MCF 10A (cell line): ENCODE data around the gene KCNJ15. TPM values are rescaled to one million over a fixed set of nuclear protein-coding genes. Genes with fewer than 3 reads are reported as not detected.

Experiments
- BruUV-seq: library from RNA; stranded (reverse); fragments of 400-500 nt; replicated peaks from 2 replicates; lab custom pipeline; 2021; lab: Mats Ljungman, UMichigan
- CTCF ChIA-PET: fragments of 300-600 bp; sonication (Branson Sonifier 250); formaldehyde crosslinking; extraction: SDS; loops from one replicate; lab custom pipeline; 2021; ENCODE audit warnings: antibody characterized with exemption, inconsistent platforms; lab: Yijun Ruan, JAX
- POLR2A ChIA-PET: fragments of 300-600, 350-650 bp; sonication (Branson Sonifier 250); formaldehyde crosslinking; extraction: SDS; loops from one replicate; lab custom pipeline; 2020; ENCODE audit warnings: antibody characterized with exemption, inconsistent platforms; lab: Yijun Ruan, JAX
- DNase-seq: peaks from one replicate; pipeline ENCODE4 v3.0.0-alpha.2; 2018; ENCODE audit not compliant: unreplicated experiment
- H3K27ac Mint-ChIP-seq: one replicate; pipeline ENCODE4 v1.8.0; 2022; ENCODE audit warnings: mild to moderate bottlenecking, low read depth, mixed read lengths; ENCODE audit not compliant: unreplicated experiment
- H3K27me3 Mint-ChIP-seq: one replicate; pipeline ENCODE4 v1.8.0; 2022; ENCODE audit warnings: mixed read lengths; ENCODE audit not compliant: insufficient read depth, unreplicated experiment
- H3K36me3 Mint-ChIP-seq: one replicate; pipeline ENCODE4 v1.8.0; 2022; ENCODE audit warnings: mild to moderate bottlenecking, moderate library complexity, mixed read lengths; ENCODE audit not compliant: insufficient read depth, unreplicated experiment
- H3K4me1 Mint-ChIP-seq: one replicate; pipeline ENCODE4 v1.8.0; 2022; ENCODE audit warnings: mixed read lengths; ENCODE audit not compliant: insufficient read depth, unreplicated experiment
- H3K4me3 Mint-ChIP-seq: one replicate; pipeline ENCODE4 v1.8.0; 2022; ENCODE audit warnings: mild to moderate bottlenecking, moderate library complexity, mixed read lengths; ENCODE audit not compliant: unreplicated experiment
- H3K9me3 Mint-ChIP-seq: one replicate; pipeline ENCODE4 v1.8.0; 2022; ENCODE audit warnings: mixed read lengths; ENCODE audit not compliant: unreplicated experiment
- CTCF ChIP-seq: fragments of 200-600 bp; IDR thresholded peaks from one replicate; pipeline ENCODE4 v1.8.0; 2022; ENCODE audit warnings: antibody characterized with exemption, mild to moderate bottlenecking; ENCODE audit not compliant: unreplicated experiment
- intact Hi-C: fragments of 100-400 bp; cut with micrococcal nuclease; formaldehyde crosslinking; loops from 2 replicates; pipeline ENCODE4 v1.14.1; 2022
- total RNA-seq: library from RNA; stranded (reverse); gene quantifications from 2 replicates; pipeline ENCODE4 v1.2.3, GENCODE V29; 2022

KCNJ15 gene
- total RNA-seq, 1 experiment from 2014 or later = 2.2 TPM

DNA sequence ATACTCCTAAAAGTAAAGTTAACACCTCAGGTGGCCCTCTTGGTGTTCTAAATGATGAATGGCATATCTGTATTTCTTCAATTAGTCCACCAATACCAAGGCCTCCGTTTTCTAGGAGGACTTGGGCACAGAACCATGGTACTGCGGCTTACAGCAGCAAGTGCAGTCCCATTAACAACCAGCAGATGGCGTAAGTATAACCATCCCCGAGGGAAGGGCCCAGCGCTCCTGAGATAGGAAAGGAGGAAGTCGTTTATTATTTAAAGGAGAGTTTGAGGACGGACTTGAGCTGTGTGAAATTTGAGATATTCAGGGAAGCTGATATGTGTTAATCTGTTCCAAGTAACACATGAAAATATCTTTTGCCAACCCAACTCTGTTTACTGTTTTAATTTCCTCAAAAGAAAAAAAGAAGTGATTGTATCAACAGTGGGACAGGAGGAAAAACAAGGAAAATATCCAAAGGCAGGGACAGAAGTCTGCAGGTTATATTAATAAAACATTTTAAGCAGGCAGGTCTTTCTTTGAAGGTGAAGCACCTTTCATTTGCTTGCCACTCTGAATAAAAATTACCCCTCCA is 37.7 kb upstream of the KCNJ15 start:
- POLR2A ChIA-PET = interaction anchor here (2.7 kb wide), 1 partner anchor 132 kb away, joined by 14 read pairs; no protein-coding TSS in a partner anchor
- DNase-seq = peak; percentile 78
- CTCF ChIA-PET = interaction anchor here (0.6 to 6.4 kb wide), 28 partner anchors 8 to 1106 kb away, joined by 3 to 168 read pairs (median 5); no protein-coding TSS in a partner anchor
- H3K27me3 Mint-ChIP-seq = no peaks in the 10 kb centered on the region
- H3K27ac Mint-ChIP-seq = no peak overlapping the region
- H3K4me1 Mint-ChIP-seq = peaks cover 7% of the 10 kb centered on the region
- TF ChIP-seq CTCF = peak; percentile 94
- H3K9me3 Mint-ChIP-seq = peaks cover 29% of the 10 kb centered on the region
- no TSS peak for BruUV-seq
- H3K4me3 Mint-ChIP-seq = no peak overlapping the region
- H3K36me3 Mint-ChIP-seq = no peaks in the 10 kb centered on the region
- intact Hi-C loops = loop anchor here (1.0 kb wide), 3 partner anchors 49 to 507 kb away; no protein-coding TSS in a partner anchor

DNA sequence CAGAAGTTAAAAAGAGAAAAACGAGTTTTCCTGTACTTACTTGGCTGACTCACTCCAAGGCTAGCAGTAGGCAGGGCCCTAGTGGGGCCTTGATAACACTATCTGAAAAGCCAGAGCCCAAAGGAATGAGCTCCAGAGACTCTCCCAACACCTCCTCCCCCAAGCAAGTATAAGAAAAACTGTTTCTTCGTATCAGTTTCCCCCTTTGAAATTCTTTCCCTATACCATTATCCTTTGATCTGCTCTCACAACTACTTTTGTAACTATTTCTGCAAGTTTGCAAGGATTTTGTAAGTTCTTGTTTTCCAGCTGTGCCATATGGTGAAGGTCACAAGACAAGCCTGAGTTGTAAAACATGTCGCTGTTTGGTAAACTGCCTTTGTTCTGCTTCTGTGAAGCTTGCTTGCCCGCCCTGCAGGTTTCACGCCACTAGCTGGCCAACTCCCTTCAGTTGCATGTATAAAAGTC is 36.5 kb upstream of the KCNJ15 start:
- intact Hi-C loops = no loop called here
- H3K27ac Mint-ChIP-seq = no peak overlapping the region
- no peaks in the 10 kb centered on the region for H3K36me3 Mint-ChIP-seq

DNA sequence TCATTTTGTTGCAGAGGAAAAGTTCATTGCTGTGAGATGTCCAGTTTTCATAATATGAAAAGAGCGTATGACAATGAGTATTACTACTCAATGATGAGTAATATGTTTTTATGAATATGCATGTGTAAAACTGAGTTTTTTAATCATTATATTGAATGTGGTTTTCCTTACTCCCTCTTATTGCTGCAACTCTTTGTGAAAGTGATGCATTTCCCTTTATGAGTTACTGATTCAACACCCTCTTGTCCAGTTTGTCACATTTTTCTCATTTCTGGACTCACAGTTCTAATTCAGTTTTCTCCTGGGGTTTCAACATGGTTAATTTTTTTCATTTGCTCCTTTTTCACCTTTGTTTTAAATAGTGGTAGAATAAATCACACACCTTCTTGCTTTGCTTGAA is 35.2 kb upstream of the KCNJ15 start:
- Mint-ChIP-seq H3K27ac (no peak overlapping the region), H3K9me3 (peaks cover 29% of the 10 kb centered on the region), H3K4me3 (no peak overlapping the region), H3K4me1 (peaks cover 7% of the 10 kb centered on the region), H3K36me3 (no peaks in the 10 kb centered on the region), H3K27me3 (no peaks in the 10 kb centered on the region)
- DNase-seq = no peak
- no TSS peak for BruUV-seq
- intact Hi-C loops = no loop called here
- CTCF ChIA-PET = interaction anchor here (6.4 kb wide), 1 partner anchor 133 kb away, joined by 168 read pairs; no protein-coding TSS in a partner anchor
- TF ChIP-seq CTCF = no peak
- POLR2A ChIA-PET = no interaction called here

More for the DNA sequence above, 36.5 kb upstream of the KCNJ15 start:
- TF ChIP-seq CTCF = no peak
- Mint-ChIP-seq H3K4me3 (no peak overlapping the region), H3K9me3 (peaks cover 29% of the 10 kb centered on the region), H3K4me1 (peaks cover 7% of the 10 kb centered on the region), H3K27me3 (no peaks in the 10 kb centered on the region)
- POLR2A ChIA-PET = interaction anchor here (1.0 to 2.7 kb wide), 2 partner anchors 17 to 131 kb away, joined by 3 to 14 read pairs; no protein-coding TSS in a partner anchor
- no peak for DNase-seq
- CTCF ChIA-PET = interaction anchor here (0.6 to 6.4 kb wide), 8 partner anchors 14 to 520 kb away, joined by 3 to 168 read pairs (median 4); no protein-coding TSS in a partner anchor
- BruUV-seq = no TSS peak

- intact Hi-C loops = no loop called here
Observed at GRCh38 chr21:38223893-38224540, 32.8 kb upstream of the KCNJ15 start.

More at GRCh38 chr21:38223893-38224540, 32.8 kb upstream of the KCNJ15 start:
- H3K9me3 Mint-ChIP-seq = peaks cover 37% of the 10 kb centered on the region
- TF ChIP-seq CTCF = no peak
- H3K27me3 Mint-ChIP-seq = no peaks in the 10 kb centered on the region
- H3K4me1 Mint-ChIP-seq = peaks cover 4% of the 10 kb centered on the region
- BruUV-seq = no TSS peak
- POLR2A ChIA-PET = interaction anchor here (0.7 kb wide), 1 partner anchor 128 kb away, joined by 3 read pairs; no protein-coding TSS in a partner anchor
- CTCF ChIA-PET = interaction anchor here (1.0 kb wide), 1 partner anchor 130 kb away, joined by 3 read pairs; no protein-coding TSS in a partner anchor
- no peaks in the 10 kb centered on the region for H3K36me3 Mint-ChIP-seq
- H3K4me3 Mint-ChIP-seq = no peak overlapping the region
- H3K27ac Mint-ChIP-seq = no peak overlapping the region
- peak; percentile 46 for DNase-seq
